ENCODE measurements around the gene AKAP12. TPM values are rescaled to one million over a fixed set of nuclear protein-coding genes. Genes with fewer than 3 reads are reported as not detected.

The AKAP12 gene
- total RNA-seq, 1 donor from 2014 or later, result 81.3 TPM

DNA sequence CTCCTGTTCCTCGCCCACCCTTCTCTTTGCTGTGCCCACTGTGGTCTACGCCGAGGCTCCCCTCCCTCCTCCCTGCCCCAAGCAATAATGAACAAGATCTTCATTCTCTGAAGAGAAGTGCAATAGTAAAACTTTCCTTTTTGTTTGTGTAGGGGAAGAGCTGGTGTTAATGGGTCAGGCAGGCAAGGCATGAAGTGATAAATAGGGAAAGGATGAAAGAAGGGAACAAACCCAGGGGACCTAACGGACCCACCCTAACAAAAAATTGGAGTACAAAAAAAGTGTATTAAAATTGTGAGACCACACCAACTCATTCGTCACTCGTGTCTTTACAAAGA, 84.7 kb downstream of the AKAP12 start:
- Histone ChIP-seq H3K4me1 (peaks cover 7% of the 10 kb centered on the region), H3K9ac (no peak overlapping the region), H3K27me3 (peaks cover 9% of the 10 kb centered on the region), H3K4me3 (no peak overlapping the region), H3K4me2 (no peak overlapping the region), H3K79me2 (ENCODE audit: low read depth) (peaks cover 5% of the 10 kb centered on the region), H3K36me3 (no peaks in the 10 kb centered on the region), H3K27ac (no peak overlapping the region), H4K20me1 (ENCODE audit: low read depth) (peaks cover 9% of the 10 kb centered on the region), H3F3A (ENCODE audit: low read depth) (peaks cover 15% of the 10 kb centered on the region), H2AFZ (replicated peaks) (no peak overlapping the region), H3K9me3 (ENCODE audit: low read depth) (no peaks in the 10 kb centered on the region)
- peaks cover 9% of the 10 kb centered on the region for H3K9me3 Mint-ChIP-seq
- peaks cover 33% of the 10 kb centered on the region for H3K36me3 Mint-ChIP-seq
- H3K4me3 Mint-ChIP-seq, result no peak overlapping the region
- H3K4me1 Mint-ChIP-seq, result peaks cover 27% of the 10 kb centered on the region
- TF ChIP-seq EZH2phosphoT487 (IDR thresholded peaks at IDR 0.05) (no peak), EZH2 (IDR thresholded peaks at IDR 0.05) (no peak)
- TF ChIP-seq, protein P1, sequence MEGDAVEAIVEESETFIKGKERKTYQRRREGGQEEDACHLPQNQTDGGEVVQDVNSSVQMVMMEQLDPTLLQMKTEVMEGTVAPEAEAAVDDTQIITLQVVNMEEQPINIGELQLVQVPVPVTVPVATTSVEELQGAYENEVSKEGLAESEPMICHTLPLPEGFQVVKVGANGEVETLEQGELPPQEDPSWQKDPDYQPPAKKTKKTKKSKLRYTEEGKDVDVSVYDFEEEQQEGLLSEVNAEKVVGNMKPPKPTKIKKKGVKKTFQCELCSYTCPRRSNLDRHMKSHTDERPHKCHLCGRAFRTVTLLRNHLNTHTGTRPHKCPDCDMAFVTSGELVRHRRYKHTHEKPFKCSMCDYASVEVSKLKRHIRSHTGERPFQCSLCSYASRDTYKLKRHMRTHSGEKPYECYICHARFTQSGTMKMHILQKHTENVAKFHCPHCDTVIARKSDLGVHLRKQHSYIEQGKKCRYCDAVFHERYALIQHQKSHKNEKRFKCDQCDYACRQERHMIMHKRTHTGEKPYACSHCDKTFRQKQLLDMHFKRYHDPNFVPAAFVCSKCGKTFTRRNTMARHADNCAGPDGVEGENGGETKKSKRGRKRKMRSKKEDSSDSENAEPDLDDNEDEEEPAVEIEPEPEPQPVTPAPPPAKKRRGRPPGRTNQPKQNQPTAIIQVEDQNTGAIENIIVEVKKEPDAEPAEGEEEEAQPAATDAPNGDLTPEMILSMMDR (IDR thresholded peaks at IDR 0.05), result peak; percentile 2
- H3K27me3 Mint-ChIP-seq (ENCODE audit: insufficient read depth, low read depth), result peaks cover 8% of the 10 kb centered on the region
- H3K27ac Mint-ChIP-seq, result peak overlapping the region; percentile 20
- DNase-seq (ENCODE audit: low spot score), result no peak

DNA sequence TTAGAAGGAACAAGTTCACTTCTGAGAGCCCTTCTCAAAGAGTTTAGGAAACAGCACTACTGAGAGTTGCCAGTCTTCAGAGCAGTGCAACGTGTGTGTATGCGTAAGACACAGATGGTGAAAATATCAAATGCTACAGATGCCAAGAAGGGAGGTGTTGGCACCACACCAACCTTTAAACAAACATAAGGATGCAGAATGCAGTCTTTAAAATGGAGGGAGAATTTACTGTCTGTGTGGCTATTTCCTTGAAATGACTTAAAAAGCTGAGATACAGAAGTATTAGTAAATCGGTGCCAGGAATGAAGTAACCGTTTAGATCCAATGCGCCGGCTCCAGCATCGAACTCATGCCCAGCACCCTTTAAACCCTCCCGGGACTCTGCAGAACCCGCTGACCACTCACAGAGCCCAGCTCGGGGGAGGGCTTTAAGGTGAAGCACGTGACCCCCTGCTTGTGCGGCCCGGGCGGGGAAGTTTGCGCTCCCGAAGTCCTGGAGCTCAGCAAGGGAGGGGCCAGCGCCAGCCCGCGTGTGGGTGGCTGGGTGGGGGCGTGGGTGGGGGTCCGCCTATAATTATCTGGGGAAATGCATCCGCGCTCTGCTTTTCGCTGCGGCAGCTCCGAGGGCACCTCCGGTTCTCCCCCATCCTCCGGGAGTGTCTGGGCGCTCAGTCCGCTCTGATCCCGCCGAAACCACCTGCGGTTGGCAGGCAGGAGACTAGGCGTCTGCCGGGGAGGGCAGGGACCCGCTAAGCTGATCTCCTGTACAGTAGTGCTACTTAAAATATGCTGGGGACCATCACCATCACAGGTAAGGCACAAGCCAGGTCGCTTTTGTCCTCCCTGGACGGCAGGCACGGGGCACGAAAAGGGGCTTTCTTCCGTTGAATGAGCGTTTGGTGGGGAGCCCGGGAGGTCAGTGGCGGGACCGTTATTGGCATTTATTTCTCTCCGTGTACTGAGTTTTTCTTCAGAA, 85.6 kb downstream of the AKAP12 start:
- no peaks in the 10 kb centered on the region for H3K9me3 ChIP-seq (ENCODE audit: low read depth)
- no peak overlapping the region for H3K9ac ChIP-seq
- Mint-ChIP-seq H3K36me3 (peaks cover 28% of the 10 kb centered on the region), H3K4me3 (peak overlapping the region; percentile 74), H3K27ac (no peak overlapping the region), H3K4me1 (peaks cover 29% of the 10 kb centered on the region), H3K9me3 (peaks cover 8% of the 10 kb centered on the region), H3K27me3 (ENCODE audit: insufficient read depth, low read depth) (peaks cover 5% of the 10 kb centered on the region)
- H3K4me3 ChIP-seq, result peak overlapping the region; percentile 53
- H4K20me1 ChIP-seq (ENCODE audit: low read depth), result peaks cover 9% of the 10 kb centered on the region
- H3K27me3 ChIP-seq, result peaks cover 9% of the 10 kb centered on the region
- no peak overlapping the region for H3K27ac ChIP-seq
- H2AFZ ChIP-seq (replicated peaks), result peak overlapping the region; percentile 54
- peaks cover 7% of the 10 kb centered on the region for H3K4me1 ChIP-seq
- no peaks in the 10 kb centered on the region for H3K36me3 ChIP-seq
- TF ChIP-seq EZH2 (IDR thresholded peaks at IDR 0.05) (no peak), EZH2phosphoT487 (IDR thresholded peaks at IDR 0.05) (no peak)
- TF ChIP-seq, protein P1 (IDR thresholded peaks at IDR 0.05), result no peak
- peak overlapping the region; percentile 76 for H3K4me2 ChIP-seq
- DNase-seq (ENCODE audit: low spot score), result peak; percentile 68
- peaks cover 9% of the 10 kb centered on the region for H3K79me2 ChIP-seq (ENCODE audit: low read depth)
- H3F3A ChIP-seq (ENCODE audit: low read depth), result peaks cover 15% of the 10 kb centered on the region

GRCh38 chr6:151326116-151326825, 86.5 kb downstream of the AKAP12 start:
- TF ChIP-seq, protein P1 (IDR thresholded peaks at IDR 0.05), result no peak
- TF ChIP-seq EZH2 (IDR thresholded peaks at IDR 0.05) (no peak), EZH2phosphoT487 (IDR thresholded peaks at IDR 0.05) (no peak)
- H4K20me1 ChIP-seq (ENCODE audit: low read depth), result peaks cover 9% of the 10 kb centered on the region
- H3F3A ChIP-seq (ENCODE audit: low read depth), result peaks cover 15% of the 10 kb centered on the region
- H3K79me2 ChIP-seq (ENCODE audit: low read depth), result peaks cover 9% of the 10 kb centered on the region
- H3K27ac ChIP-seq, result no peak overlapping the region
- H3K4me2 ChIP-seq, result peak overlapping the region; percentile 76
- DNase-seq (ENCODE audit: low spot score), result no peak
- no peaks in the 10 kb centered on the region for H3K36me3 ChIP-seq
- peaks cover 9% of the 10 kb centered on the region for H3K27me3 ChIP-seq
- no peak overlapping the region for H3K9ac ChIP-seq
- H3K9me3 ChIP-seq (ENCODE audit: low read depth), result no peaks in the 10 kb centered on the region
- peak overlapping the region; percentile 54 for H2AFZ ChIP-seq (replicated peaks)
- peak overlapping the region; percentile 53 for H3K4me3 ChIP-seq
- Mint-ChIP-seq H3K36me3 (peaks cover 24% of the 10 kb centered on the region), H3K9me3 (peaks cover 4% of the 10 kb centered on the region), H3K27me3 (ENCODE audit: insufficient read depth, low read depth) (peaks cover 5% of the 10 kb centered on the region), H3K4me3 (peak overlapping the region; percentile 74), H3K27ac (no peak overlapping the region), H3K4me1 (peaks cover 30% of the 10 kb centered on the region)
- H3K4me1 ChIP-seq, result peaks cover 7% of the 10 kb centered on the region
